GM12872 (cell line): ENCODE measurements around the gene PACRG.

Source experiments
- CTCF ChIP-seq: IDR thresholded peaks from 3 replicates; pipeline ENCODE4 v1.5.1; 2011; ENCODE audit warnings: low read depth, mild to moderate bottlenecking, low read length, moderate library complexity; ENCODE audit not compliant: insufficient read depth

Gene PACRG

GRCh38 chr6:162710936-162711335 is 16.8 kb upstream of the PACRG start:
- TF ChIP-seq CTCF = no peak

- no peak for TF ChIP-seq CTCF
Measured at GRCh38 chr6:162711376-162711775, 16.4 kb upstream of the PACRG start.

- no peak for TF ChIP-seq CTCF
Measured at GRCh38 chr6:162712694-162713093, 15.1 kb upstream of the PACRG start.

GRCh38 chr6:162713974-162714780 is 13.6 kb upstream of the PACRG start:
- no peak for TF ChIP-seq CTCF

DNA sequence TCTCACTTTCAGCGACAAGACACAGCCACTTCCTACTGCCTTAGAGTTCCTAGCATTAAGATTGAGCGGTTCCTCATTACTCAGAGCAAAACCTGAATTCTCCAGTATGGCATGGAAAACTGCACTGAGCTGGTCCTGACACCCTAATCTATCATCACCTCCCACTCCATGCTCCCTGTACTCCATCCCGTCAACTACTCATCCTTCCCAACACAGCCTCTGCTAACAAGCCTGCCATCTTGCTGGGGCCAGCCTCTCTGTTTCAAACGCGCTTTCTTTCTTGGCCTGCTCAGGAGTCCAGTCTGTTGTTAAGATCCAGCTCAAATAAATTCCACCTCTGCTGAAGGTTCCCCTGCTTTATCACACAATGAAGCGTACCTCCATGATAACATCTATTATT is 12.2 kb upstream of the PACRG start:
- TF ChIP-seq CTCF = no peak

DNA sequence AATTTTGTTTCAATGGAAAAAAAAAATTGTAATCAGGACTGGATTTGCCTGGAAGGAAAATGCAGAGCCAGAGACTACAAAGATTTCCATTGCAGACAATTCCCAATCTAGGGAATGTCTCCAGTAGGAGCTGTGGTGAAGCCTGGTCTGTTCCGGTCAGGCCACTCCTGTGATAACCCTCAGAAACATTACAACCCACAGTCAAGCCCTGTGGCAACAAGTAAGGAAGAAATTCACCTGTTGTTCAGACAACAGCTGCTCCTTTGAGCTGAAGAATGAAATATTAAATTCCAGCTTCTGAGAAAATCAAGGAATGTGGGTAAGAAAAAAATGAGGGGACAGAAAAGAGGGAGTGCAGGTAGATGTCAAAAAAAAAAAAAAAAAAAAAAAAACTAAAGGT is 8.2 kb upstream of the PACRG start:
- no peak for TF ChIP-seq CTCF

DNA sequence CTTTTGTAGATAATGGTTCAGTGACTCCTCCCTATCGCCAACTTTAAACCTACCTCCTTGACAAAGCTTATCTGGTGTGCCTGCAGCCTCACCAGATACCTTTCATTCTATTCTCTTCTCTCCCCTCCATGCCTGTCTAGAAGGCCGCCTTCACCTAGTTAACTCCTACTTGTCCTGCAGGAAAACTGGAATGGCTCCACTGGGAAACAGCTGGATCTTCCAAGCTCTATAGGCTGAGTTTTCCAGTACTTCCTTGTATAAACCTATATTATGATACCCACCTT is 6.4 kb upstream of the PACRG start:
- TF ChIP-seq CTCF = no peak
